ENCODE measurements around the gene PSME1.

The PSME1 gene

GRCh38 chr14:24103451-24103850, 32.5 kb upstream of the PSME1 start:
- no peak for TF ChIP-seq TAF1 (IDR thresholded peaks at IDR 0.05; ENCODE audit: low read depth)
- no peak for TF ChIP-seq MAX (IDR thresholded peaks at IDR 0.05)
- no peak for TF ChIP-seq CEBPB (IDR thresholded peaks at IDR 0.05)
- TF ChIP-seq, protein P1, sequence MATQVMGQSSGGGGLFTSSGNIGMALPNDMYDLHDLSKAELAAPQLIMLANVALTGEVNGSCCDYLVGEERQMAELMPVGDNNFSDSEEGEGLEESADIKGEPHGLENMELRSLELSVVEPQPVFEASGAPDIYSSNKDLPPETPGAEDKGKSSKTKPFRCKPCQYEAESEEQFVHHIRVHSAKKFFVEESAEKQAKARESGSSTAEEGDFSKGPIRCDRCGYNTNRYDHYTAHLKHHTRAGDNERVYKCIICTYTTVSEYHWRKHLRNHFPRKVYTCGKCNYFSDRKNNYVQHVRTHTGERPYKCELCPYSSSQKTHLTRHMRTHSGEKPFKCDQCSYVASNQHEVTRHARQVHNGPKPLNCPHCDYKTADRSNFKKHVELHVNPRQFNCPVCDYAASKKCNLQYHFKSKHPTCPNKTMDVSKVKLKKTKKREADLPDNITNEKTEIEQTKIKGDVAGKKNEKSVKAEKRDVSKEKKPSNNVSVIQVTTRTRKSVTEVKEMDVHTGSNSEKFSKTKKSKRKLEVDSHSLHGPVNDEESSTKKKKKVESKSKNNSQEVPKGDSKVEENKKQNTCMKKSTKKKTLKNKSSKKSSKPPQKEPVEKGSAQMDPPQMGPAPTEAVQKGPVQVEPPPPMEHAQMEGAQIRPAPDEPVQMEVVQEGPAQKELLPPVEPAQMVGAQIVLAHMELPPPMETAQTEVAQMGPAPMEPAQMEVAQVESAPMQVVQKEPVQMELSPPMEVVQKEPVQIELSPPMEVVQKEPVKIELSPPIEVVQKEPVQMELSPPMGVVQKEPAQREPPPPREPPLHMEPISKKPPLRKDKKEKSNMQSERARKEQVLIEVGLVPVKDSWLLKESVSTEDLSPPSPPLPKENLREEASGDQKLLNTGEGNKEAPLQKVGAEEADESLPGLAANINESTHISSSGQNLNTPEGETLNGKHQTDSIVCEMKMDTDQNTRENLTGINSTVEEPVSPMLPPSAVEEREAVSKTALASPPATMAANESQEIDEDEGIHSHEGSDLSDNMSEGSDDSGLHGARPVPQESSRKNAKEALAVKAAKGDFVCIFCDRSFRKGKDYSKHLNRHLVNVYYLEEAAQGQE (IDR thresholded peaks at IDR 0.05; ENCODE audit: low read depth) = no peak
- no peak for TF ChIP-seq USF1 (IDR thresholded peaks at IDR 0.05)
- TF ChIP-seq ZBTB7A (IDR thresholded peaks at IDR 0.05; ENCODE audit: low read depth) = no peak

GRCh38 chr14:24106672-24107271, 29.2 kb upstream of the PSME1 start:
- TF ChIP-seq YY1 (IDR thresholded peaks at IDR 0.05; ENCODE audit: low read depth) (no peak), NFIC (IDR thresholded peaks at IDR 0.05) (no peak), TAF1 (IDR thresholded peaks at IDR 0.05; ENCODE audit: low read depth) (no peak), MAX (IDR thresholded peaks at IDR 0.05) (no peak), USF1 (IDR thresholded peaks at IDR 0.05) (no peak), CEBPB (IDR thresholded peaks at IDR 0.05) (no peak), ZBTB7A (IDR thresholded peaks at IDR 0.05; ENCODE audit: low read depth) (no peak), TEAD4 (IDR thresholded peaks at IDR 0.05) (no peak)
- TF ChIP-seq, protein P1 (IDR thresholded peaks at IDR 0.05; ENCODE audit: low read depth) = no peak

- TF ChIP-seq CREB1 (IDR thresholded peaks at IDR 0.05; ENCODE audit: low read depth) (no peak), CEBPB (IDR thresholded peaks at IDR 0.05) (no peak), TCF12 (IDR thresholded peaks at IDR 0.05; ENCODE audit: low read depth) (no peak), YY1 (IDR thresholded peaks at IDR 0.05; ENCODE audit: low read depth) (no peak), EP300 (IDR thresholded peaks at IDR 0.05; ENCODE audit: borderline replicate concordance) (no peak), FOXM1 (IDR thresholded peaks at IDR 0.05; ENCODE audit: borderline replicate concordance, low read depth) (no peak), NFIC (IDR thresholded peaks at IDR 0.05) (no peak), TEAD4 (IDR thresholded peaks at IDR 0.05) (no peak), EGR1 (IDR thresholded peaks at IDR 0.05) (no peak), RAD21 (IDR thresholded peaks at IDR 0.05; ENCODE audit: low read depth) (no peak), ZBTB7A (IDR thresholded peaks at IDR 0.05; ENCODE audit: low read depth) (no peak), MAX (IDR thresholded peaks at IDR 0.05) (no peak), USF1 (IDR thresholded peaks at IDR 0.05) (no peak), TAF1 (IDR thresholded peaks at IDR 0.05; ENCODE audit: low read depth) (no peak)
- TF ChIP-seq, protein P1 (IDR thresholded peaks at IDR 0.05; ENCODE audit: low read depth) = no peak
Observed at GRCh38 chr14:24108336-24108874, 27.6 kb upstream of the PSME1 start.

DNA sequence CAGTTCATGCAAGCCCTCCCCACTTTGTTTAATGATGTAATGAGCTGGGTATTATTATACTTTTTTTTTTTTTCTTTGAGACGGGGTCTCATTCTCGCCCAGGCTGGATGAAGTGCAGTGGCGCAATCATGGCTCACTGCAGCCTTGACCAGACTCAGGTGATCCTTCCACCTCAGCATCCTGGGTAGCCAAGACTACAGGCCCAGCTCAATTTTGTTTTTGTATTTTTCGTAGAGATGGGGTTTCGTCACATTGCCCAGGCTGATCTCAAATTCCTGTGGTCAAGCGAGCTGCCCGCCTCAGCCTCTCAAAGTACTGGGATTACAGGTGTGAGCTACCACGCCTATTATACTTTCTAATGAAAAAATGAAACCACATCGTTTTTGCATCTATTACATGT, 25.9 kb upstream of the PSME1 start:
- TF ChIP-seq, protein P1 (IDR thresholded peaks at IDR 0.05; ENCODE audit: low read depth) = no peak
- TF ChIP-seq EP300 (IDR thresholded peaks at IDR 0.05; ENCODE audit: borderline replicate concordance) = no peak
- no peak for TF ChIP-seq TEAD4 (IDR thresholded peaks at IDR 0.05)
- TF ChIP-seq TCF12 (IDR thresholded peaks at IDR 0.05; ENCODE audit: low read depth) = no peak
- TF ChIP-seq USF1 (IDR thresholded peaks at IDR 0.05) = no peak
- no peak for TF ChIP-seq NFIC (IDR thresholded peaks at IDR 0.05)
- TF ChIP-seq YY1 (IDR thresholded peaks at IDR 0.05; ENCODE audit: low read depth) = no peak
- TF ChIP-seq FOXM1 (IDR thresholded peaks at IDR 0.05; ENCODE audit: borderline replicate concordance, low read depth) = no peak
- TF ChIP-seq ZBTB7A (IDR thresholded peaks at IDR 0.05; ENCODE audit: low read depth) = no peak
- no peak for TF ChIP-seq CREB1 (IDR thresholded peaks at IDR 0.05; ENCODE audit: low read depth)
- no peak for TF ChIP-seq CEBPB (IDR thresholded peaks at IDR 0.05)

Measured in Ishikawa (cell line).